T-helper 1 cell treated with Interleukin-12 subunit alpha and Interleukin-12 subunit beta and Interleukin-4 antibody, amounts not matched to agents 30 ng/mL and 1 ng/mL, for 36 hours (primary cell): ENCODE measurements around the gene ST6GALNAC3. TPM values are rescaled to one million over a fixed set of nuclear protein-coding genes. Genes with fewer than 3 reads are reported as not detected.
"Not testable (repeated sequence)": the region's sequence is repeated elsewhere in the genome, so short reads cannot be mapped to it uniquely, and the experiment has no call there.

Experiments used
- intact Hi-C: fragments of 100-400 bp; cut with micrococcal nuclease; formaldehyde crosslinking; loops from one replicate; pipeline ENCODE4 v1.15.1; 2024
- total RNA-seq: library from RNA; stranded (reverse); gene quantifications from 2 replicates; pipeline ENCODE4 v1.2.3, GENCODE V29; 2022

Gene ST6GALNAC3
- total RNA-seq, 1 donor from 2014 or later, result 0.12 TPM

DNA sequence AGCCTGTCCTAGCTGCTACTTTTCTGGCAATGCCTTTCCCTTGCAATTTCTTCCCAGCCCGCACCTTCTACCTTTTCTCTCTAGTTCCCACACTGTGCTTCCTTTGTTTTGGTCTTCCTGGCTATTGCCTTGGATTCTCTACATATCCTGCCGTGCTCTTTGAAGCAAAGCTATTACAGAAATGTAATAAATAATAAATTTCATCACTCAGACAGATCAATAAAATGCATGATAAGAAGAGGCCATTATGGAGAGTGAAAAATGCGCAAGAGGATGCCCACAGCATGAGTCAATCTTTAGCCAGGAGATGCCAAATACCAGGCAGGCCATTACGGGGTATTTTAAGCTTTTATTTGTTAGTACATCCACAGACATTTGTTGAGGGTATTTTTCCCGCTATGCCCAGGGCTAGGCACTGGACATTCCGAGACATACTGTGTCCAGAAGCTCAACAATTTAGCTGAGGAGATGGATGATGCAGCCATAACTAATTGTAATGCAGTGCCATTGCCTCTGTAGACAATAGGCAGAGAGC lies 163.6 kb downstream of the ST6GALNAC3 start:
- intact Hi-C loops, result no loop called here

DNA sequence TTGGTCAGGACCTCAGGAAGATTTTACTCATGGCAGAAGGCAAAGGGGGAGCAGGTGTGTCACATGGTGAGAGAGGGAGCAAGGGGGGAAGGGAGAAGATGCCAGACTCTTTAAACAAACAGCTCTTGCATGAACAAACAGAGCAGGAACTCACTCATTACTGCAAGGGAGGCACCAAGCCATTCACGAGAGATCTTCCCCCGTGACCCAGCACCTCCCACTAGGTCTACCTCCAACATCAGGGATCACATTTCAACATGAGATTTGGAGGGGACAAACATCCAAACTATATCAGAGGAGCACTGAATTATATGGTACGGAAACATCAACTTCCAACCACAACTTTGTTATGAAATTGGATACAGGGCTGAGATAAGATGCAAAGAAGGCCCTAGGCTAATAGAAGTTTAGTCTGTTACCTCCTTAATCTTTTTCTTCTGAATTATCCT lies 164.9 kb downstream of the ST6GALNAC3 start:
- intact Hi-C loops, result no loop called here

GRCh38 chr1:76240316-76240715 lies 165.8 kb downstream of the ST6GALNAC3 start:
- intact Hi-C loops, result no loop called here

DNA sequence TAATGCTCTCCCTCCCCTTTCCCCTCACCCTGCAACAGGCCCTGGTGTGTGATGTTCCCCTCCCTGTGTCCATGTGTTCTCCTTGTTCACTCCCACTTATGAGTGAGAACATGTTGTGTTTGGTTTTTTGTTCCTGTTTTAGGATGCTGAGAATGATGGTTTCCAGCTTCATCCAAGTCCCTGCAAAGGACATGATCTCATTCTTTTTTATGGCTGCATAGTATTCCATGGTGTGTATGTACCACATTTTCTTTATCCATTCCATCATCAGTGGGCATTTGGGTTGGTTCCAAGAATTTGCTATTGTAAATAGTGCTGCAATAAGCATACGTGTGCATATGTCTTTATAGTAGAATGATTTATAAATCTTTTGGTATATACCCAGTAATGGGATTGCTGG lies 168.0 kb downstream of the ST6GALNAC3 start:
- intact Hi-C loops, result not testable (repeated sequence)

- intact Hi-C loops, result no loop called here
Measured at GRCh38 chr1:76247261-76247852, 172.8 kb downstream of the ST6GALNAC3 start.

DNA sequence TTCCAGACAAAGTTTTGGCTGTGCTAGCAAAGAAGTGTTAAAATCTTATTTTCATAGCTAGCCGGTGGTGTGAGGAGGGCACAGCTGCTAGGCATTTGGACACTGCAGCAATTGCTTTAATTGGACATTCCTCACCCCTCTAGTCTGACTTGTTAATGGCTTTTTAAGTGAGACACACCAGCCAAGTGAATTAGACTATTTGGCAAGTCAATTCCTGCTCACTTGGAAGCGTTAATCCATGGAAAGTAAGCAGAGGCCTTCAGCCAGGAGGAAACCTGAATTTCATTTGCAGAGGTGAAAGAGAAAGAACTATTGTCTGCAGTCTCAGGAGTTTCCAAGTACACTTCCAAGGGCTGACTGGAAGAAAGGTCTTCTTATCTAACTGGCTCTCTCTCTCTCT lies 175.7 kb downstream of the ST6GALNAC3 start:
- intact Hi-C loops, result no loop called here

- intact Hi-C loops, result no loop called here
Measured at GRCh38 chr1:76252431-76252830, 177.9 kb downstream of the ST6GALNAC3 start.

DNA sequence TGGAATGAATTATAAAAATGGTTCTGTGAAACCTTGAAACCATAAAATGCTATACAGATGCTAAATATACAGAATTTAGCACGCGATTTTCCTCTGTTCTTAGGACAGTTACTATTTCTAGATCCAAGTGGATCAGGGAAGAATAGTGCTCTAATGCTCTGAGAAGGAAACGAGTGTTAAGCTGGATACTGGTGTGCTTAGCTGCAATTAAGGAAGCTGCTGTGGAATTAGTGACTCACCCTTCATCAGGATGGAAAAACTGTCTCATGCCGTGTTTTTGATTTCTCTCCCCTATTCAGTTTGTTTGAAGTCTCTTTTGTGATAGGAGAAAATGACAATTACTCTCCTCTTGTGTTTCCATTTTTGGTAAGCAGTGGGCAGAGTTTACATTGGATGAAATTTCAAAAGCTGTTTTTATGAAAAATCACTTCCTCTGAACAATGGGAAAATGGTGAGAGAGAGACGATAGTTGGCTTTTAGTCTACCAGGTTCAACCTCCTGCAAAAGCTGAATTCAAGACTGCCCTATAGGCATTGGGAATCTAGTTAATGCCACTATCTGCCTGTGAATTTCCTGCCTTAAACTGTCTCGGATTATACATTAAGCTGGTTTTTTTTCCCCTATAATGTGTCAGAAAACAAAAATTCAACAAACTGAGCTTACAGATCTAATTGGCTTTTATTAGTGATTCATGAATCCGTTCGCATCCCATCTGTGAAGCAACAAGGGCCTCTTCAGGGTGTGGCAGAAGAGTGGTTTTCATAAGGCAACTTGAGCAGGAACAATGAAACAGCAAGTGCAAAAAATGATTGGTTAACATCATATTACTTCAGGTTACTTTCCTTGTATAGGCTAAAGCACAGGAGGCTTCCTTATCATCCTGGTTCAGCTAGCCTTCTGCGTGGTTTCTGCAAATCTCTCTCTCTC lies 179.8 kb downstream of the ST6GALNAC3 start:
- intact Hi-C loops, result loop anchor here (5.0 kb wide), 1 partner anchor 38 kb away; no protein-coding TSS in a partner anchor

GRCh38 chr1:76256289-76257223 lies 182.0 kb downstream of the ST6GALNAC3 start:
- intact Hi-C loops, result loop anchor here (1.0 to 5.0 kb wide), 2 partner anchors 11 to 36 kb away; no protein-coding TSS in a partner anchor

GRCh38 chr1:76257823-76258222 lies 183.3 kb downstream of the ST6GALNAC3 start:
- intact Hi-C loops, result loop anchor here (5.0 kb wide), 1 partner anchor 34 kb away; no protein-coding TSS in a partner anchor

DNA sequence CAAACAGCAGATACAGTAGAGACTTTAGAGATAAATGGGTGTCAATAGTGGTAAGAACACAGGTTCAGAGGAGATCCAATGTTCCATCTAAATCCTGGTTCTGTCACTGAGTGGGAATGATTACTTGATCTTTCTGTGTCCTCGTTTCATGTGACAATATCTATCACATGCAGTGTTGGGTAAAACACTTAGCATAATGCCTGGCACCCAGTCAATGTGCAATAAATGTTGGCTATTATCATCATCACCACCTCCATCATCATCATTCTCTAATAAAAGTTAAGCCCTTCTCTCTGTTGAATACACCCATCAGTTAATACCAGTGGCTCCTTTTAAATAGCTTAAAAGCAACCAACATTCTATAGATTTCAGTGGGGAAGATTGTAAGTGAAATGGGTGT lies 184.7 kb downstream of the ST6GALNAC3 start:
- intact Hi-C loops, result loop anchor here (5.0 kb wide), 1 partner anchor 33 kb away; no protein-coding TSS in a partner anchor

- intact Hi-C loops, result loop anchor here (1.0 to 10.0 kb wide), 2 partner anchors 10 to 475 kb away; partner anchors contain the start of gene RABGGTB
Measured at GRCh38 chr1:76260279-76260678, 185.7 kb downstream of the ST6GALNAC3 start.

DNA sequence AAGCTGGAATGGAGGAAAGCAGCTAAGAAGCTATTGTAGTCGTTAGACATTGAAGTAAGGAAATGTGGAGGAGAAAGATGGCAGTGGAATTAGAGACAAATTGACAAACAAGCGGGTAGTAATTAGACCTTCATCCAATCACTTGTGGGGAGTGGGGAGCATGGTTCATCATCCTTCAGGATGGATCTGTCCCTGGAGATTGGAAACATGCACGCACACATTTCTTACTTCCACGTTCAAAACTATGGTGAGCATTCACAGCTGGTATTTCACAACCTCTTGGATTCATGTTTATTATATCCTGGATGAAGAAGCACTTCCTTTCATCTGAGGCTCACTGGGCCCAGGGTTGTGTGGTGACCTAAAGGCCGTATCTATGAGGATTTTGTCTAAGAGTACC lies 188.1 kb downstream of the ST6GALNAC3 start:
- intact Hi-C loops, result loop anchor here (10.0 kb wide), 1 partner anchor 478 kb away; the partner anchor contains the start of gene RABGGTB

- intact Hi-C loops, result loop anchor here (5.0 to 10.0 kb wide), 3 partner anchors 68 to 542 kb away; partner anchors contain the start of genes ACADM and RABGGTB
Measured at GRCh38 chr1:76264642-76265041, 190.1 kb downstream of the ST6GALNAC3 start.

GRCh38 chr1:76266762-76267161 lies 192.2 kb downstream of the ST6GALNAC3 start:
- intact Hi-C loops, result loop anchor here (1.0 to 10.0 kb wide), 5 partner anchors 10 to 544 kb away; partner anchors contain the start of genes ACADM and RABGGTB

GRCh38 chr1:76267631-76268030 lies 193.1 kb downstream of the ST6GALNAC3 start:
- intact Hi-C loops, result loop anchor here (1.0 to 10.0 kb wide), 5 partner anchors 11 to 545 kb away; partner anchors contain the start of genes ACADM and RABGGTB

DNA sequence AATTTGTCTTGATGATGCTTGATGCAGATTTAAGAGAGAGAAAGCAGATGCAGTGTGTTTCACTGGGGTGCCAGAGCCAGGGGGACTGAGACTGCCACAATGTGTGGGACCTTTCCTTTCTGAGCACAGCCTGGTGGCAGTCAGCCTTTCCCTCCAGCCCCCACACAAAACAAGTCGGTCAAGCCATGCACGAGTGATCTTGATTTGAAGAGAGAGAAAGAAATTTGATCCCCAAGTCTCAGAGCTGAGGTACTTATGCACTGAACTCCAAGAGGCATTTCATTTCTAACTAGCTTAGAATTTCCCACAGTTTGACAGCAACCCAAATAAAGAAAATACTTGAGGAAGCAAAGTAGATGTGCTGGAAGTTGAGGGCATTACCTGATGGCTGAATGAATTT lies 193.8 kb downstream of the ST6GALNAC3 start:
- intact Hi-C loops, result loop anchor here (5.0 to 10.0 kb wide), 3 partner anchors 64 to 546 kb away; partner anchors contain the start of genes ACADM and RABGGTB

DNA sequence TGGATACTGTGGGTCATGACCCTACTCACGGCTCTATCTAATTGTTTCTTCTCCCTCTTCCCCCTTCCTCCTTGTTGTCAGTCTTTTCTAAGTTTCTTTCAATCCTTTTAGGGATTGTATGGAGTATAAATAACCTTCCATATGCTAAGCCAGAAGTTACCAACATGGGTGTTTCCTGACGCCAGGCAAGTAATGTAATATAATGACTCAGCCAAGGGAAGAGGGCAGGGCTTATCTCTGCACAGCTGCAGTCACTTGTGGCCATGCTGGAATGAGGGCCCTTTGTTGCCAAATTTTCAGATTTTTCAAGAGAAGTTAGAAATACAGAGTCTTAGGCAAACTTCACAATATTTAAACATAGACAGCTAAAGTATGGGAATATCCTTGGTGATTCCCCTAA lies 194.6 kb downstream of the ST6GALNAC3 start:
- intact Hi-C loops, result loop anchor here (5.0 to 10.0 kb wide), 3 partner anchors 63 to 547 kb away; partner anchors contain the start of genes ACADM and RABGGTB

DNA sequence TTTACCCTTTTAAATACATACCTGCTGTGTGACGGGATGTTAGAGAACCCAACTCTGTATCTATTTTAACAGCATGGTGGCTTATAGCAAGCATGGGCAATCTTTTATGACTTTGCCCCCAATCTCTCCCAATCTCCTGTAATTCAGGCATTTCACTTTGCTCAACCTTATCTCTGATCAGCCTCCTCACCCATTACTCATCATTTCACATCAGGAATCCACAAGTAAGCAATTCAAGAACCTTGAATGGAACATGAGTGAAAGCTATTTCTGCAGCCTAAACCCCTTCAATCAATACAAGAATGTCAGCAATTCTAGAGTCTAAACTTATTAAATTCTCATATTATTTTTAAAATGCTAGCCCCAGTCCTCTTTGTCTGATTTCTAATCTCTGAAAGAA lies 199.8 kb downstream of the ST6GALNAC3 start:
- intact Hi-C loops, result loop anchor here (5.0 kb wide), 1 partner anchor 1408 kb away; the partner anchor contains the start of gene ZZZ3

DNA sequence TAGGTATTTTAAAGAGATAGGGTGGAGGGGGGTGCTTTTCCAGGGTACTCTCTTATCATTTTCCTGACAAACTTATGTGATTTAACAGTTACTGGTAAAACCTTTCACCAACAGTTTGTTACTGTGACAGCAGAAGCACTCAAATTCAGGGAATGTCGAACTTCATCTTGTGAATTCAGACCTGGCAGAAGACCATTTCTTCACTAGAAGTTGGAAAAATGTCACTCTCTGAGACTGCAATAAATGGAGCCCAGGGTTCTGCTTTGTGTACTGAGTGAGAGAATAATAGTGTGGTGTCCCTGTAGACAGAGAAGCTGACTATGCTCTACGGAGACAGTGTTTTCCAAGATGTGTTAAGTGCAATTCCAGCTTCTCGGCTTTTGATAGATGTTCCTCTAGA lies 200.2 kb downstream of the ST6GALNAC3 start:
- intact Hi-C loops, result loop anchor here (5.0 kb wide), 1 partner anchor 1408 kb away; the partner anchor contains the start of gene ZZZ3
